Small intestine (tissue), 7 donors: Measurements from ENCODE around the gene FNDC3B. TPM values are rescaled to one million over a fixed set of nuclear protein-coding genes. Genes with fewer than 3 reads are reported as not detected.
"Not testable (repeated sequence)": the region's sequence is repeated elsewhere in the genome, so short reads cannot be mapped to it uniquely, and the experiment has no call there.

Source experiments
- DNase-seq, 2 donors: peaks; one replicate each; pipeline versions ENCODE4 v3.0.0 to v3.0.0-alpha.2; 2013
- FAIRE-seq: peaks from 2 replicates; lab custom pipeline; 2012; peaks lifted over from hg19 to GRCh38; lab: Jason Lieb, UNC
- H3K27ac ChIP-seq, 3 donors: one replicate each; pipeline ENCODE4 v1.5.1; 2013; ENCODE audit warnings: low read length in 2 of 3, mild to moderate bottlenecking in 2 of 3, control low read depth in 1 of 3, inconsistent platforms in 1 of 3, low read depth in 1 of 3, moderate library complexity in 1 of 3
- H3K27me3 ChIP-seq, 3 donors: one replicate each; pipeline ENCODE4 v1.6.1; 2013; ENCODE audit warnings: low read length in 3 of 3, inconsistent platforms in 1 of 3; ENCODE audit not compliant: control insufficient read depth in 3 of 3, insufficient read depth in 3 of 3
- H3K36me3 ChIP-seq, 3 donors: one replicate each; pipeline ENCODE4 v1.6.1; 2013; ENCODE audit warnings: low read length in 3 of 3, inconsistent platforms in 1 of 3, low read depth in 1 of 3, mild to moderate bottlenecking in 1 of 3, moderate library complexity in 1 of 3; ENCODE audit not compliant: control insufficient read depth in 3 of 3, insufficient read depth in 2 of 3
- H3K4me1 ChIP-seq, 3 donors: one replicate each; pipeline ENCODE4 v1.6.1; 2013; ENCODE audit warnings: low read length in 2 of 3, inconsistent platforms in 1 of 3, low read depth in 1 of 3, mild to moderate bottlenecking in 1 of 3, moderate library complexity in 1 of 3; ENCODE audit not compliant: control insufficient read depth in 3 of 3, insufficient read depth in 2 of 3
- H3K4me3 ChIP-seq, 3 donors: one replicate each; pipeline ENCODE4 v1.5.1; 2013; ENCODE audit warnings: low read length in 3 of 3, control low read depth in 1 of 3, inconsistent platforms in 1 of 3, low read depth in 1 of 3, mild to moderate bottlenecking in 1 of 3, moderate library complexity in 1 of 3
- H3K9me3 ChIP-seq, 2 donors: one replicate each; pipeline ENCODE4 v1.6.1; 2013; ENCODE audit warnings: low read depth in 1 of 2, low read length in 1 of 2; ENCODE audit not compliant: control insufficient read depth in 2 of 2, insufficient read depth in 1 of 2
- WGBS, 3 donors: extraction: QIAGEN DNeasy Blood & Tissue Kit; methylation state at CpG; one replicate each; pipeline ENCODE4 v1.1.7; 2013; 5-methylcytosine and 5-hydroxymethylcytosine counted together
- polyA plus RNA-seq, 4 donors: library from polyadenylated mRNA; stranded (reverse) in 3 of 4; unstranded in 1 of 4; fragments of 200-250 nt in 3 of 4; fragments of 120-200 nt in 1 of 4; gene quantifications; one replicate each; pipeline versions ENCODE4 v1.2.1 to v1.2.3, GENCODE V29; 2013
- donor health status: healthy with polysubstance abuse.
- donor health status: control.
- donor health status: control.
- donor health status: Bipolar disorder and iron deficiency.
- donor health status: healthy.

The FNDC3B gene
- polyA plus RNA-seq, 4 donors, result 6.0 to 24.7 (median 10.1) TPM

GRCh38 chr3:172036541-172037215, 2.7 kb upstream of the FNDC3B start:
- Histone ChIP-seq H3K27ac (no peak overlapping the region), H3K9me3 (no peaks in the 10 kb centered on the region), H3K27me3 (no peaks in the 10 kb centered on the region), H3K4me1 (peaks cover 0 to 13% (median 0%) of the 10 kb centered on the region in 3 donors), H3K4me3 (no peak overlapping the region), H3K36me3 (no peaks in the 10 kb centered on the region)
- DNase-seq (no peak), FAIRE-seq (no peak)

- Histone ChIP-seq H3K9me3 (no peaks in the 10 kb centered on the region), H3K27ac (peak overlapping the region in 2 of 3 donors; percentile 97 to 98), H3K36me3 (no peaks in the 10 kb centered on the region), H3K4me1 (peaks cover 0 to 17% (median 2%) of the 10 kb centered on the region in 3 donors), H3K27me3 (no peaks in the 10 kb centered on the region), H3K4me3 (peak overlapping the region; percentile 28 to 99 (median 94))
- WGBS, 3 donors, result 18 to 30% (median 21%) methylated on average over 12 of the region's 12 CpGs
- FAIRE-seq (no peak), DNase-seq (peak in 1 of 2 donors; percentile 64)
These were observed 461 bp upstream of the FNDC3B start for GRCh38 chr3:172038798-172039435.

- no peak for FAIRE-seq
- Histone ChIP-seq H3K9me3 (no peaks in the 10 kb centered on the region), H3K4me1 (peaks cover 0 to 17% (median 2%) of the 10 kb centered on the region in 3 donors)
These were observed 951 bp downstream of the FNDC3B start for GRCh38 chr3:172040078-172040980.

GRCh38 chr3:172040981-172041963, 1.9 kb downstream of the FNDC3B start:
- Histone ChIP-seq H3K9me3 (no peaks in the 10 kb centered on the region), H3K27ac (peak overlapping the region; percentile 80 to 98 (median 97)), H3K4me3 (peak overlapping the region; percentile 94 to 99 (median 99)), H3K36me3 (no peaks in the 10 kb centered on the region), H3K4me1 (peaks cover under 1 to 17% (median 2%) of the 10 kb centered on the region in 3 donors), H3K27me3 (no peaks in the 10 kb centered on the region)
- 15 to 24% (median 22%) methylated on average over 15 of the region's 15 CpGs for WGBS, 3 donors
- DNase-seq, result peak; percentile 33 to 59
- FAIRE-seq, result no peak

More at GRCh38 chr3:172040078-172040980, 951 bp downstream of the FNDC3B start:
- Histone ChIP-seq H3K27ac (peak overlapping the region; percentile 80 to 98 (median 97)), H3K36me3 (no peaks in the 10 kb centered on the region), H3K4me3 (peak overlapping the region; percentile 94 to 99 (median 99)), H3K27me3 (no peaks in the 10 kb centered on the region)
- 0 to 1% (median 1%) methylated on average over 45 to 103 of the region's 103 CpGs for WGBS, 3 donors
- peak; percentile 50 to 90 for DNase-seq

GRCh38 chr3:172042136-172042662, 2.8 kb downstream of the FNDC3B start:
- DNase-seq (no peak), FAIRE-seq (no peak)
- 69 to 88% (median 80%) methylated on average over 6 of the region's 6 CpGs for WGBS, 3 donors
- H3K36me3 ChIP-seq, result no peaks in the 10 kb centered on the region
- no peak overlapping the region for H3K4me3 ChIP-seq
- H3K4me1 ChIP-seq, result peaks cover 2 to 17% (median 3%) of the 10 kb centered on the region in 3 donors
- H3K27ac ChIP-seq, result peak overlapping the region in 2 of 3 donors; percentile 5 to 97
- H3K9me3 ChIP-seq, result no peaks in the 10 kb centered on the region
- no peaks in the 10 kb centered on the region for H3K27me3 ChIP-seq

- H3K27ac ChIP-seq, DNase-seq: not testable (repeated sequence)
These were observed 3.3 kb downstream of the FNDC3B start for GRCh38 chr3:172042663-172043179.

GRCh38 chr3:172043233-172043632, 3.9 kb downstream of the FNDC3B start:
- peaks cover 2 to 17% (median 3%) of the 10 kb centered on the region in 3 donors for H3K4me1 ChIP-seq
- 88 to 98% (median 92%) methylated on average over 5 of the region's 5 CpGs for WGBS, 3 donors

More at GRCh38 chr3:172042663-172043179, 3.3 kb downstream of the FNDC3B start:
- peaks cover 2 to 17% (median 3%) of the 10 kb centered on the region in 3 donors for H3K4me1 ChIP-seq
- not testable (repeated sequence) for FAIRE-seq, H3K4me3 ChIP-seq, H3K27me3 ChIP-seq, H3K9me3 ChIP-seq, H3K36me3 ChIP-seq
- WGBS, 3 donors, result 91 to 94% (median 92%) methylated on average over 21 of the region's 21 CpGs

More at GRCh38 chr3:172043233-172043632, 3.9 kb downstream of the FNDC3B start:
- no peaks in the 10 kb centered on the region for H3K27me3 ChIP-seq
- H3K27ac ChIP-seq, result peak overlapping the region in 1 of 3 donors; percentile 50
- DNase-seq (no peak), FAIRE-seq (no peak)
- no peaks in the 10 kb centered on the region for H3K36me3 ChIP-seq
- H3K4me3 ChIP-seq, result no peak overlapping the region
- no peaks in the 10 kb centered on the region for H3K9me3 ChIP-seq
